OCI-LY7 (cell line): ENCODE data around the gene CLSTN2.

Experiments used
- EZH2phosphoT487 ChIP-seq: fragments of 200-600 bp; sonication (generic); IDR thresholded peaks from 2 replicates; pipeline ENCODE4 v1.6.1; 2018; ENCODE audit warnings: low read depth, borderline replicate concordance, mild to moderate bottlenecking, mixed run types, antibody characterized with exemption, low read length, moderate library complexity, mixed read lengths
- TF ChIP-seq, protein P1 (sequence below): fragments of 200-600 bp; sonication (generic); conservative IDR thresholded peaks from 2 replicates; pipeline ENCODE4 v1.5.1; 2014; ENCODE audit warnings: mild to moderate bottlenecking, antibody characterized with exemption, low read length, moderate library complexity, mixed read lengths

GRCh38 chr3:140368223-140368811 lies 433.3 kb downstream of the CLSTN2 start:
- TF ChIP-seq, protein P1, sequence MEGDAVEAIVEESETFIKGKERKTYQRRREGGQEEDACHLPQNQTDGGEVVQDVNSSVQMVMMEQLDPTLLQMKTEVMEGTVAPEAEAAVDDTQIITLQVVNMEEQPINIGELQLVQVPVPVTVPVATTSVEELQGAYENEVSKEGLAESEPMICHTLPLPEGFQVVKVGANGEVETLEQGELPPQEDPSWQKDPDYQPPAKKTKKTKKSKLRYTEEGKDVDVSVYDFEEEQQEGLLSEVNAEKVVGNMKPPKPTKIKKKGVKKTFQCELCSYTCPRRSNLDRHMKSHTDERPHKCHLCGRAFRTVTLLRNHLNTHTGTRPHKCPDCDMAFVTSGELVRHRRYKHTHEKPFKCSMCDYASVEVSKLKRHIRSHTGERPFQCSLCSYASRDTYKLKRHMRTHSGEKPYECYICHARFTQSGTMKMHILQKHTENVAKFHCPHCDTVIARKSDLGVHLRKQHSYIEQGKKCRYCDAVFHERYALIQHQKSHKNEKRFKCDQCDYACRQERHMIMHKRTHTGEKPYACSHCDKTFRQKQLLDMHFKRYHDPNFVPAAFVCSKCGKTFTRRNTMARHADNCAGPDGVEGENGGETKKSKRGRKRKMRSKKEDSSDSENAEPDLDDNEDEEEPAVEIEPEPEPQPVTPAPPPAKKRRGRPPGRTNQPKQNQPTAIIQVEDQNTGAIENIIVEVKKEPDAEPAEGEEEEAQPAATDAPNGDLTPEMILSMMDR: no peak
- no peak for TF ChIP-seq EZH2phosphoT487
